SW480 (cell line): ENCODE results near the gene ZNF419.
A peak's percentile ranks its signal among the peaks of the same experiment; 100 is the strongest.
"Not testable (repeated sequence)": the region's sequence is repeated elsewhere in the genome, so short reads cannot be mapped to it uniquely, and the experiment has no call there.

ENCODE experiments used
- DNase-seq: peaks from one replicate; pipeline ENCODE4 v3.0.0-alpha.2; 2016; ENCODE audit warnings: low spot score

Gene ZNF419

DNA sequence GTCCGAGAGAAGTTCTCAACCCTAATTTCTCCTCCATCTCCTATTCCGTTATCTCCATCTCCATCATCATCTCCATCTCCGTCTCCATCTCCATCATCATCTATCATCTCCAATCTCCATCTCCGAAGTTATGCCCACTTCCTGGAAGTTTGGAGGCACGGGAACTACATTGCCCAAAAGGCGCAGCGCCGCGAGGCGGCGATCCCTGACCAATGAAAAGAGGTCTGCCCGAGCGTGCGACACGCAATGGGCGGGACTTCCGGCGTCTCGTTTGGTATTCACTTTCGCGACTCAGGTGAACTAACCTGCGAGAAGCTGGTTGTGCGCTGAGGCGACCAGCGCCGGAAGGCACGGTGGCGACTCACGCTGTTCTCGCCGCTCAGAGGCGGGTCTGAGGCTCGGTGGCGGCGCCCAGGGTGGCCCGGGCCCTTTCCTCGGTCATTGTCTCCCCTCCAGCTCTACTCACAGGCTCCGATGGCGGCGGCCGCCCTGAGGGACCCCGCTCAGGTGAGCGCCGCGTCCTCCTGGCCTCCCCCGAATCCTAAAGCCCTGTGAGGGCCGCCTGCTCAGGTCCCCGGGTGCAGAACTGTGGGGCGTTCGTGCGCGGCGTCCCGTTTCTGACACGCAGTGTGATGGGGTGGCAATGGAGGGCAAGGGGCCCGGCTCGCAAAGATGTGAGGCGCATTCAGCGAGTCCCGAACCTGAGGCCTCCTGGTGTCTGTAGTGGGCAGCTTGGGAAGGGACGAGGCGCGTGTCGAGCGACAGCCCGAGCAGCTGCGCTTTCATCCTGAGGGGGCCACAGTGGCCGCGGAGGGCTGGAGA, at the start of gene ZNF419:
Gene ZNF419 (plus strand): TSS at position 274 of the 822 bp plus-strand sequence. CDS start 201 bp downstream, at position 475.
- DNase-seq = peak; percentile 92

- DNase-seq = no peak
Measured at GRCh38 chr19:57437931-57438330, 49.6 kb upstream of the ZNF419 start.

DNA sequence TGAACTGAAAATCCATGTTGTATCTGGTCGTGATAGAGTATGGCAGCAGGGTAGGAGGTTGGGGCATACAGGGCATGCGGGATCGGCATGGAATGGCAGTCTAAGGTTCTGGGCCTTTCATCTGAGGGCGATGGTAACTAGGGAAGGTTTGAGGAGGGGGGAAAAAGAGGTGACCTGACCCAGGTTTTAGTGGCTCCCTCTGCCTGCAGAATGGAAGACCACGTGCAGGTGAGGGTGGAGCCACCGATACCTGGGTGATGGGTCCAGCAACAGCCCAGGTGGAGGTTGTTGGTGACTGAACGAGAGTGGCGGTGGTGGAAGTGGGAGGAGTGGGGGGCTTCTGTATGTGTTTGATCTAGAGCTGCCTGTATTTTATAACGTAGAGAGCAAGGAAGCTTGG, 48.6 kb upstream of the ZNF419 start:
- DNase-seq = no peak

DNA sequence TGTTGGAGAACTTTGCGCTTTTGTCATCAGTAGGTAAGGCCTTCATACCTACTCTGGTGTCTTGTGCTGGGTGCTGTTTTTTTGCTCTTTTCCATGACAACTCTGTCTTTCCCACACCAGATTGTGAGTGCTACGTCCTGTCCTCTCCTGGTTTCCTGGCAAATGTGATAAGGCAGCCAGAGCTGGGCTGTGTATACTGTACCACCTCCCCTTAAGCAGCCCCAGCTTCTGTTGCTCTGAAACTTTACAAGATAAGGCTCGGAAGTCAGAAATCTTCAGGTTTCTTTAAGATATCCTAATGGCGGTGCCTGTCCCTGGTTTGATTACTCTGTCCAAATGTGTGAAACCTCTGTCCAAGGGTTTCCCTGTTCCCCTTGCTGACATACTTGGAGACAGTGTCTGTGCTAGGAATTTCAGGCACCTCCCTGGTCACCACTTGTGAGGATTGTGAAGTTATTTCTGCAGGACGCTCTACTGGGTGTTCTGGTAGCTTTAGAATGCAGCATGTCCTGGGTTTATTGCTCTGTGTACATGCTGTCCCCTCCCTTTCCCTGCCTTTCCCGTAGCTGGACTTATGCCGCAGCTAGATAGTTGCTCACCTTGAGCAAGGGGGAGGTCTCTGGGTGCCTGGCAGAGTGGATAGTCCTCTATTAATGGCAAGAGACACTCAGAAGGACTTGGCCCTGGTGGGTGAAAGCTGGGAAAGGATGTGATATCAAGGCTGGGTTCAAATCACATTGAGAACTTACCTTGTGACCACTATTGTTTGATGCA, 45.4 kb upstream of the ZNF419 start:
- no peak for DNase-seq

- DNase-seq = no peak
Measured at GRCh38 chr19:57443121-57443696, 44.3 kb upstream of the ZNF419 start.

GRCh38 chr19:57452307-57452706, 35.2 kb upstream of the ZNF419 start:
- no peak for DNase-seq

DNA sequence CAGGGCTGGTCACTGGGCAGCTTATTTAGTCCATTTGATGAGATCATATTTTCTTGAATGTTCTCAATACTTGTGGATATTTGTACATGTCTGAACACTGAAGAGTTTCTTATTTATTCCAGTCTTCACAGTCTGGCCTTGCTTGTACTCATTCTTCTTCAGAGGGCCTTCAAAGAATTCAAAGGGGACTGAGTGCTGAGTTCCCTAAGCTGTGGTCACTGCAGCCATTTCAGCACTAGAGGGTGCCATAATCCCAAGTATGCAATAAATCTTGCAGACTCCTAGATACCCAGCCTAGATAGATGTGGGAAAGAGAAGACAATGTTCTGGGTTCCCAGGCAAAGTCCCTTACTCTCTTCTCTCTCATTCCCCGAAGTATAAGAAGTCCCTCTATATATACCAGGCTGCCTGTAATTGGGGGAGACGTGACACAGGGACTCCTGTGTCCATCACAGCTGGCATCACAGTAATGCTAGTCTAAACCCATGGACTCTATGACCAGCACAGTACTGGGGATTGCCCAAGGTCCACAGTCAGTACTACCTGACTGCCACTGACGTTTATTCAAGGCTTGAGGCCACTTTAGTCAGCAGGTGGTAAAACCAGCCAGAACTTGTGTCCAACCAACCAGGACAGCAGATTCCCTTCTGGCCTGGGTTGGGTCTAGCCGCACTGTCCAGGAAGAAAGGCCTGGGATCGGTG, 21.7 kb upstream of the ZNF419 start:
- DNase-seq = peak; percentile 17

GRCh38 chr19:57466489-57466888, 21.1 kb upstream of the ZNF419 start:
- no peak for DNase-seq

DNA sequence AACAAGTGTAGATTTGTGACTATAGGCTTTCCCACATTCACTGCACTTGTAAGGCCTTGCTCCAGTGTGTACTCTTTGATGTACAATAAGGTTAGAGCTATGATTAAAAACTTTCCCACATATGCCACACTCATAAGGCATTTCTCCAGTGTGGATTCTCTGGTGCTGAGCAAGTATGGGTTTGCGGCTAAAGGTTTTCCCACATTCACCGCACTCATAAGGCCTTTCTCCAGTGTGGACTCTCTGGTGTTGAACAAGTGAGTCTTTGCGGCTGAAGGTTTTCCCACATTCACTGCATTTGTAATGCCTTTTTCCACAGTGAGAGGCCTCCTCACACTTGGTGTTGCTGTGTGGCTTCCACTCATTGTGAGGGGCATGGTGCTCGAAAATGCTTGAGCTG, 13.9 kb upstream of the ZNF419 start:
- no peak for DNase-seq

DNA sequence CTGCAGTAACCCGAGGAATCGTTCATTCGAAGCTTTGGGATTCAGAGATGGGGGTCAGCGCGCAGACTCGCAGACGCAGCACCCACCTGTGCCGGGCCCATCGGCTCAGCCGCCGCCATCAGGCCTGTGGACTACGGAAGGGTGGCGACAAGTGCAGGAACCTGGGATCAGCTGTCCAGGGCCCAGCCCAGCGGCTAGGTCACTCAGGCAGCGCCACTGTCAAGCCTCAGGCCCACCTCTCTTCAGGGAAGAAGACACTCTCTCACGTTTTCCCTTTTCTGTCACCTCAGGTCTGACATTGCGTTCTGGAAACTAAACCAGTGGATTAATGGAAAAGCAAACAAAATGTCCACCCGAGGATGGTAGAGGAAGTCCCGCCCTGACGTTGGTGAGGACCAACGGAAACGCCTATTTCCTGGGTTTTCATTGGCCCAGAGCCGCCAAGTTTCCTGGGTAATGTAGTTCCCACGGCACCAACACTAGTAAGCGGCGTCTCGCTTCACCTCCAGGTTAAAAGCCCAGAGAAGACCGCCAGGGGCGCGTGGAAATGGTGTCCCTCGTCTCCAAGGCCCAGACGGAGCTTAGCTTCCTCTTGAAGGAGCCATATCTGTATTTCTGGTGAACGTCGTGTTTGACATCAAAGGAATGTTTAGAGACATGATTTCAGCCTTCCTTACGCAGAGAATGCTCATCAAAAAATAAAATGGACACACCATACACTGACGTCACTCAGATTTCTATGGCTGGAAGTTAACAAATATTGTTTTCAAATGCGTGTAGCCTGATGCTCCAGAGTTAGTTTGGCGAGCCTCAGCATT, 10.2 kb upstream of the ZNF419 start, which contains the start of gene ZNF772:
Gene ZNF772 (minus strand): TSS at position 376 of the 818 bp plus-strand sequence. CDS start 257 bp downstream, at position 119.
- DNase-seq = peak; percentile 75

- not testable (repeated sequence) for DNase-seq
Measured at GRCh38 chr19:57488299-57488644, 722 bp downstream of the ZNF419 start.

- DNase-seq = not testable (repeated sequence)
Measured at GRCh38 chr19:57499332-57499679, 11.8 kb downstream of the ZNF419 start.

- DNase-seq = not testable (repeated sequence)
Measured at GRCh38 chr19:57499680-57500395, 12.3 kb downstream of the ZNF419 start, which contains the start of gene ZNF773. ZNF773 (plus strand) TSS chr19:57499938; CDS start chr19:57500081, 143 bp downstream.

GRCh38 chr19:57500400-57500799, 12.8 kb downstream of the ZNF419 start:
- not testable (repeated sequence) for DNase-seq

GRCh38 chr19:57506163-57506562, 18.6 kb downstream of the ZNF419 start:
- no peak for DNase-seq

DNA sequence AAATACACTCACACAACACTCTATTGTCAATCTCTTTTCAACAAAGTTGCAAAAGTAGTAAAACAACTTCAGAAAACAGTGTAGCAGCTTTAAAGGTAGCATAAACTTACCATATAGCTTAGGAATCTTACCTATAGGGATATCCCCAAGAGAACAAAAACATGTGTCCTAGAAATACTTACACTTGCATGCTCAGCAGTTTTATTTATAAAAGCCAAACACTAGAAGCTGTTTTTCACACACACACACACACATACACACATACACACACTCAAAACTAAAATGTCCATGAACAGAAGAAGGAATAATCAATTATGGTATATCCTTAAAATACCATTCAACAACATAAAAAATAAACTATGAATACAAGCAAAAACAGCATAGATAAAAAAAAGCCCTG, 23.9 kb downstream of the ZNF419 start:
- DNase-seq = no peak

- no peak for DNase-seq
Measured at GRCh38 chr19:57512845-57513244, 25.3 kb downstream of the ZNF419 start.

DNA sequence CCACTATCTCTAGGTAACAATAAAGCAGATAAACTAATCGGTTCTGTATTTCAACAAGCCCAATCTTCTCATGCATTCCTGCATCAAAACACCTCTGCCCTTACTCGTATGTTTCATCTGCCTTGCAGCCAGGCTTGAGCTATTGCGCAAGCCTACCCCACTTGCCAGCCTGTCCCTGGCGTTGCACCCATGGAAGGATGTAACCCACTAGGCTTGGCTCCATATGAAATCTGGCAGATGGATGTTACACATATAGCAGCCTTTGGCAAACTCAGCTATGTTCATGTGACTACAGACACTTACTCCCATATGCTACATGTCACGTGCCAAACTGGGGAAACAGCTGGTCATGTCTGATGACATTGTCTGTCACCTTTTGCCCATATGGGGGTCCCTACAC, 27.7 kb downstream of the ZNF419 start:
- DNase-seq = no peak

- not testable (repeated sequence) for DNase-seq
Measured at GRCh38 chr19:57518021-57518420, 30.5 kb downstream of the ZNF419 start.

- peak; percentile 44 for DNase-seq
Measured at GRCh38 chr19:57527136-57527881, 39.8 kb downstream of the ZNF419 start, which contains the start of gene ZNF549. ZNF549 (plus strand) TSS chr19:57527356; CDS start chr19:57527574, 218 bp downstream.
